Pancreas (tissue), 10 donors: ENCODE data around the gene HAGHL. TPM values are rescaled to one million over a fixed set of nuclear protein-coding genes. Genes with fewer than 3 reads are reported as not detected.

Experiments
- ATAC-seq, 4 donors: fragments of 200-7000 bp; cut with Tn5 transposase; one replicate each; pipeline versions ENCODE4 v1.8.0 to v1.9.1; 2020; ENCODE audit warnings: mild to moderate bottlenecking in 4 of 4, moderate library complexity in 4 of 4
- DNase-seq, 6 donors: peaks; one replicate each; pipeline ENCODE4 v3.0.0-alpha.2; 2020
- FAIRE-seq: peaks from 2 replicates; lab custom pipeline; 2012; peaks lifted over from hg19 to GRCh38; lab: Jason Lieb, UNC
- H3K27ac ChIP-seq, 4 donors: fragments of 200-600 bp; sonication (generic); 1 replicate in 3 of 4; 2 replicates in 1 of 4; pipeline versions ENCODE4 v1.5.0 to v1.8.0; 2020
- H3K27me3 ChIP-seq, 4 donors: fragments of 200-600 bp; one replicate each; pipeline ENCODE4 v1.8.0; 2021
- H3K36me3 ChIP-seq, 3 donors: fragments of 200-600 bp; sonication (generic) in 1 of 3; one replicate each; pipeline versions ENCODE4 v1.5.0 to v1.8.0; 2020 to 2021
- H3K4me1 ChIP-seq, 3 donors: fragments of 200-600 bp; one replicate each; pipeline ENCODE4 v1.8.0; 2021
- H3K4me3 ChIP-seq, 4 donors: fragments of 200-600 bp; sonication (generic) in 2 of 4; one replicate each; pipeline versions ENCODE4 v1.5.0 to v1.8.0; 2020 to 2021
- H3K9me3 ChIP-seq, 4 donors: fragments of 200-600 bp; one replicate each; pipeline ENCODE4 v1.8.0; 2021
- CTCF ChIP-seq, 4 donors: fragments of 200-600 bp; sonication (generic) in 3 of 4; IDR thresholded peaks; one replicate each; pipeline versions ENCODE4 v1.5.0 to v1.8.0; 2021; ENCODE audit warnings: antibody characterized with exemption in 4 of 4
- WGBS, 2 donors: extraction: QIAGEN DNeasy Blood & Tissue Kit; methylation state at CpG; one replicate each; pipeline ENCODE4 v1.1.7; 2013; 5-methylcytosine and 5-hydroxymethylcytosine counted together
- intact Hi-C, 3 donors: fragments of 100-400 bp; cut with DNase I; formaldehyde crosslinking; loops; one replicate each; pipeline versions ENCODE4 v1.11.1 to v1.14.2; 2022
- polyA plus RNA-seq, 2 donors: library from polyadenylated mRNA; stranded (reverse); fragments of 200-250 nt; gene quantifications; one replicate each; pipeline ENCODE4 v1.2.3, GENCODE V29; 2013
- total RNA-seq, 6 donors: library from RNA; stranded (reverse); fragmentation: NEBNext Ultra II Directional in 4 of 6; extraction: Animal tissue kit (Norgen Biotek cat#: 25700) in 4 of 6; gene quantifications; one replicate each; pipeline versions ENCODE4 v1.2.1 to v1.2.4, GENCODE V29; 2021 to 2023
- donor health status: healthy with polysubstance abuse.
- donor health status: DM: no; HTN: no; CAD: no; lungs with moderate emphysema.
- donor health status: DM: no; HTN: no; CAD: no.
- donor health status: control.
- donor health status: control.
- donor health status: Bipolar disorder and iron deficiency.
- donor health status: DM: yes; HTN: yes; CAD: no.
- donor health status: DM: no; HTN: no; CAD: no.
- donor health status: DM: no; HTN: no; CAD: no.
- donor health status: DM: yes; HTN: yes; CAD: no.

HAGHL gene, protein sequence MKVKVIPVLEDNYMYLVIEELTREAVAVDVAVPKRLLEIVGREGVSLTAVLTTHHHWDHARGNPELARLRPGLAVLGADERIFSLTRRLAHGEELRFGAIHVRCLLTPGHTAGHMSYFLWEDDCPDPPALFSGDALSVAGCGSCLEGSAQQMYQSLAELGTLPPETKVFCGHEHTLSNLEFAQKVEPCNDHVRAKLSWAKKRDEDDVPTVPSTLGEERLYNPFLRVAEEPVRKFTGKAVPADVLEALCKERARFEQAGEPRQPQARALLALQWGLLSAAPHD
- total RNA-seq (1 to 10 TPM in 4 of 6 donors, under 1 TPM in 2; 0.47 to 4.6 (median 1.1) TPM), polyA plus RNA-seq (10 to 100 TPM in 1 of 2 donors, 1 to 10 TPM in 1; 6.4 to 17.5 TPM)

DNA sequence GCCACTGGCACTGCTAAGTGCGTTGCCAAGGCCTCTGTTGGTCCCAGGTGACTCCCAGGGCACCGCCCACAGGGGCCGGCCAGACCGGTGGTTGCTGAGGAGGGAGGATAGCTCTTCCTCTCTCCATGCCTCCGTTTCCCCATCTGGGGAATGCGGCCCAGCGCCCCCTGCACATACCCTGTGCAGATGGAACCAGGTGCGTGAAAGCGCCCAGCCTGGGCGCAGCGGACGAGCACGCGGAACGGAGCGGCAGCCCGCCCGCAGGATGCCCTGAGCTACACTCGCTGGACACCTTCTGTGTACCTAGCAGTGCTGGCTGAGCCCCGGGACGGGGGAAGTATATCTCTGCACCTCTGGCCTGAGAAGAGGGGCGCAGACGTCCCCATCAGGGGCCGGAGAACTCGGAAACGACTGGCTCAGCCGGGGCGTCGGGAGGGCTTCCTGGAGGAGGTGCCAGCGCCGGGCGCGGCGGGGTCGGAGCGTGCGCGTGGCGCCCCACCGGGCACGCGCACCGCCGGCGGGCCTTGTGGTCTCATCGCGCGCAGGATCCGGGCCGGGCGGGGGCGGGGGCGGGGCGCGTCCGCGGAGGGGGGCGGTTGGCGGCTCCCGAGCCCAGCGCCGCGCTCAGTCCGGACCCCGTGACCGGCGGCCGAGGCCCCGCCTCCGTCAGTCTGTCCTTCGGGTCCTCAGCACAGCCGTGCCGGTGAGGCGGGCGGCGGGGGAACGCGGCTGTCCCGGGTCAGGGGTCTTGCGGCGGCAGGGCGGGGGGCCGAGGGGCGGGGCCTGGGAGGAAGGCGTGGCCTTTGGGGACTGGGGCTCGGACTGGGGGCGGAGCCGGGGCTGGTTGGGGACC lies at the start of gene HAGHL, which contains the start of gene CCDC78:
HAGHL (plus strand) TSS at position 669 of the 853 bp plus-strand sequence. CDS start 404 bp downstream, outside the sequence.
CCDC78 (minus strand) TSS at position 6 of the 853 bp plus-strand sequence. CDS start 76 bp downstream, outside the sequence.
- TF ChIP-seq CTCF (IDR thresholded peaks at IDR 0.05), result no peak
- intact Hi-C loops, result no loop called here
- DNase-seq, result peak in 4 of 6 donors; percentile 50 to 84 (median 74)

DNA sequence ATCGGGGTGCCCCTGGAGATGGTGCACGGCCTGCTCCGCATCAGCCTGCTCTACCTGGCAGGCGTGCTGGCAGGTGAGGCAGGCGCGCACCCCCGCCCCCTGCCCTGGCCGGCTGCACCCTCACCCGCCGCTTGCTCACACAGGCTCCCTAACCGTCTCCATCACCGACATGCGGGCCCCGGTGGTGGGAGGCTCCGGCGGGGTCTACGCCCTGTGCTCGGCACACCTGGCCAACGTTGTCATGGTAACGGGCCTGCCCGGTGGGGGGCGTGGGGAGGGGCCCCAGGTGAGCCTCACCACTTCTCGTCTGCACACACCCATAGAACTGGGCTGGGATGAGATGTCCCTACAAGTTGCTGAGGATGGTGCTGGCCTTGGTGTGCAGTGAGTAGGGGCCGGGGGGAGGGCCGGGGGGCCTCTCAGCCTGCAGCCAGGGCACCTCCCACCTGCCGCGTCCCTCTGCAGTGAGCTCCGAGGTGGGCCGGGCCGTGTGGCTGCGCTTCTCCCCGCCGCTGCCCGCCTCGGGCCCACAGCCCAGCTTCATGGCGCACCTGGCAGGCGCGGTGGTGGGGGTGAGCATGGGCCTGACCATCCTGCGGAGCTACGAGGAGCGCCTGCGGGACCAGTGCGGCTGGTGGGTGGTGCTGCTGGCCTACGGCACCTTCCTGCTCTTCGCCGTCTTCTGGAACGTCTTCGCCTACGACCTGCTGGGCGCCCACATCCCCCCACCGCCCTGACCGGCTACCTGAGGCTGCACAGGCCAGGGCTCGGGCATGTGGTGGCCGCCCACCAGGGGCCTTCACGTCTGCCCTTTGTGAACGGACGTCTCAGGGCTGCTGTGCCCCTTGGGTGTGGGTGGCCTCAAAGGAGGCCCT lies 49.4 kb upstream of the HAGHL start:
- no peak for TF ChIP-seq CTCF (IDR thresholded peaks at IDR 0.05)
- Histone ChIP-seq H3K36me3 (peaks cover 0 to 19% (median 17%) of the 10 kb centered on the region in 3 donors), H3K27ac (no peak overlapping the region), H3K9me3 (no peaks in the 10 kb centered on the region), H3K4me1 (peaks cover 9 to 13% (median 12%) of the 10 kb centered on the region in 3 donors), H3K4me3 (no peak overlapping the region), H3K27me3 (no peaks in the 10 kb centered on the region)
- peak in 2 of 6 donors; percentile 39 to 87 for DNase-seq
- intact Hi-C loops, result no loop called here
- 77 to 78% methylated on average over 49 to 57 of the region's 57 CpGs for WGBS, 2 donors
- ATAC-seq, result no peak
- no peak for FAIRE-seq

More for the DNA sequence above, at the start of gene HAGHL, which contains the start of gene CCDC78:
- Histone ChIP-seq H3K4me1 (peaks cover 9 to 19% (median 15%) of the 10 kb centered on the region in 3 donors), H3K27ac (no peak within 1 kb of the TSS), H3K9me3 (no peaks in the 10 kb centered on the region), H3K27me3 (no peaks in the 10 kb centered on the region), H3K4me3 (peak within 1 kb of the TSS; percentile 14 to 49 (median 22)), H3K36me3 (no peaks in the 10 kb centered on the region)
- FAIRE-seq (no peak), ATAC-seq (peak in 3 of 4 donors; percentile 21 to 62 (median 28))
- 1 to 2% methylated on average over 38 to 88 of the region's 88 CpGs for WGBS, 2 donors

GRCh38 chr16:678209-678857 lies 48.6 kb upstream of the HAGHL start:
- DNase-seq (peak in 2 of 6 donors; percentile 55 to 85), FAIRE-seq (no peak), ATAC-seq (no peak)
- 72 to 75% methylated on average over 19 to 21 of the region's 21 CpGs for WGBS, 2 donors
- intact Hi-C loops, result no loop called here
- H3K9me3 ChIP-seq, result no peaks in the 10 kb centered on the region
- no peaks in the 10 kb centered on the region for H3K27me3 ChIP-seq
- H3K36me3 ChIP-seq, result peaks cover 0 to 15% (median 13%) of the 10 kb centered on the region in 3 donors
- peaks cover 9 to 19% (median 17%) of the 10 kb centered on the region in 3 donors for H3K4me1 ChIP-seq
- no peak overlapping the region for H3K4me3 ChIP-seq
- peak overlapping the region in 1 of 4 donors; percentile 74 for H3K27ac ChIP-seq
- TF ChIP-seq CTCF (IDR thresholded peaks at IDR 0.05), result no peak
